MM.1S (cell line): ENCODE data around the gene NAA60.

Experiments
- DNase-seq: peaks from one replicate; pipeline ENCODE4 v3.0.0-alpha.2; 2015
- H2AFZ ChIP-seq: fragments of 300-600 bp; sonication (generic); 2 replicates; pipeline ENCODE4 v1.6.0; 2016; ENCODE audit warnings: antibody characterized with exemption, low read length
- H3F3A ChIP-seq: fragments of 300-600 bp; sonication (generic); 2 replicates; pipeline ENCODE4 v1.6.1; 2016; ENCODE audit warnings: mild to moderate bottlenecking, antibody characterized with exemption, low read length, moderate library complexity, mixed read lengths; ENCODE audit not compliant: insufficient read depth
- H3K27ac ChIP-seq: fragments of 300-600 bp; sonication (generic); 2 replicates; pipeline ENCODE4 v1.5.1; 2016; ENCODE audit warnings: mild to moderate bottlenecking, low read length
- H3K27me3 ChIP-seq: fragments of 300-600 bp; sonication (generic); replicated peaks from 2 replicates; pipeline ENCODE4 v1.6.0; 2016; ENCODE audit warnings: low read length; ENCODE audit not compliant: insufficient read depth
- H3K36me3 ChIP-seq: fragments of 300-600 bp; sonication (generic); replicated peaks from 2 replicates; pipeline ENCODE4 v1.6.1; 2016; ENCODE audit warnings: mild to moderate bottlenecking, low read length, mixed read lengths; ENCODE audit not compliant: insufficient read depth
- H3K4me1 ChIP-seq: fragments of 300-600 bp; sonication (generic); 2 replicates; pipeline ENCODE4 v1.6.1; 2016; ENCODE audit warnings: low read length, mixed read lengths
- H3K4me2 ChIP-seq: fragments of 300-600 bp; sonication (generic); 2 replicates; pipeline ENCODE4 v1.6.0; 2016; ENCODE audit warnings: low read depth, low read length
- H3K4me3 ChIP-seq: fragments of 300-600 bp; sonication (generic); 2 replicates; pipeline ENCODE4 v1.5.1; 2016; ENCODE audit warnings: low read length, mixed read lengths
- H3K79me2 ChIP-seq: fragments of 300-600 bp; sonication (generic); 2 replicates; pipeline ENCODE4 v1.6.1; 2016; ENCODE audit warnings: mixed run types, low read length, mixed read lengths
- H3K9ac ChIP-seq: fragments of 300-600 bp; sonication (generic); 2 replicates; pipeline ENCODE4 v1.6.1; 2016; ENCODE audit warnings: low read length, mixed read lengths
- H3K9me2 ChIP-seq: fragments of 300-600 bp; sonication (generic); replicated peaks from 2 replicates; pipeline ENCODE4 v1.6.1; 2016; ENCODE audit warnings: mild to moderate bottlenecking, low read length, mixed read lengths; ENCODE audit not compliant: insufficient read depth
- H3K9me3 ChIP-seq: fragments of 300-600 bp; sonication (generic); replicated peaks from 2 replicates; pipeline ENCODE4 v1.6.1; 2016; ENCODE audit warnings: mild to moderate bottlenecking, low read length, mixed read lengths; ENCODE audit not compliant: insufficient read depth
- H4K20me1 ChIP-seq: fragments of 300-600 bp; sonication (generic); 2 replicates; pipeline ENCODE4 v1.6.1; 2016; ENCODE audit warnings: mild to moderate bottlenecking, low read length, moderate library complexity, mixed read lengths; ENCODE audit not compliant: insufficient read depth
- EZH2 ChIP-seq: fragments of 300-600 bp; sonication (generic); optimal IDR thresholded peaks from 2 replicates; pipeline ENCODE3; 2017; ENCODE audit warnings: low read depth, mild to moderate bottlenecking, antibody characterized with exemption, low read length, mixed read lengths
- EZH2phosphoT487 ChIP-seq: fragments of 300-600 bp; sonication (generic); IDR thresholded peaks from 2 replicates; pipeline ENCODE4 v1.6.1; 2018; ENCODE audit warnings: antibody characterized with exemption, low read length
- TF ChIP-seq, protein P1 (sequence below): fragments of 300-600 bp; sonication (generic); IDR thresholded peaks from 2 replicates; pipeline ENCODE4 v1.5.1; 2016; ENCODE audit warnings: antibody characterized with exemption, low read length, mixed read lengths

Gene NAA60

DNA sequence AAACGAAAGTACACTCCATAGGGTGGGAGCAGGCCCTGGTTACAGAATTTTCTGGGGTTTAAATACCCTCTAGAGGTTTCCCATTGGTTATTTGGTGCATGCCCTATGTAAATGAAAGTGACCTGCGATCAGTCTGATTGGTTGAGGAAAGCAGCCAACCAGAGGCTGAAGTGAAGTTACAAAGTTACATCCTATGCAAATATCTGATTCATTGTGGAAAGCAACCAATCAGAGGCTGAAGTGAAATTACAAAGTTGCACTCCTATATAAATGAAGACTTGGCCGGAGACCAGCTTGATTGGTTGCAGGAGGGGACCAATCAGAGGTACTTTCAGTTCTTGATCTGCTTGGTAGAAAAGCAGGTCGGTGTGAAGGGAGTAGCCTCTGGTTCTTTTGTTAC is 24.4 kb downstream of the NAA60 start:
- H3K4me3 ChIP-seq, result no peak overlapping the region

DNA sequence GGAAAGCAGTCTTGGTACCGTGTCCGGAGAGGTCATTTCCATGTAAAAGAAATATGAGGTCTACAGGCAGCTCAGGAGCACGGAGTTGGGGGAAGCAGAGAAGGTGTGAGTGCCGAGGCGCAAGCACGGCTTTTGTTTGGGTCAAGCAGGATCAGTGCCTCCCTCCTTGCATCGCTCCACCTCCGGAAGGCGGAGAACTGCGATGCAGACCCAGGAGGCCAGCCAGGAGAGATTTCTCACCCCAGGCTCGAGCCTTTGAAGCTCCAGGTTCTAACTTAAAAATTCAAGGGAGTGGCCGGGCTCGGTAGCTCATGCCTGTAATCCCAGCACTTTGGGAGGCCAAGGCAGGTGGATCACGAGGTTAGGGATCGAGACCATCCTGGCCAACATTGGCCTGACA is 25.0 kb downstream of the NAA60 start:
- no peak overlapping the region for H3K27ac ChIP-seq
- H3K36me3 ChIP-seq, result no peaks in the 10 kb centered on the region
- TF ChIP-seq, protein P1, sequence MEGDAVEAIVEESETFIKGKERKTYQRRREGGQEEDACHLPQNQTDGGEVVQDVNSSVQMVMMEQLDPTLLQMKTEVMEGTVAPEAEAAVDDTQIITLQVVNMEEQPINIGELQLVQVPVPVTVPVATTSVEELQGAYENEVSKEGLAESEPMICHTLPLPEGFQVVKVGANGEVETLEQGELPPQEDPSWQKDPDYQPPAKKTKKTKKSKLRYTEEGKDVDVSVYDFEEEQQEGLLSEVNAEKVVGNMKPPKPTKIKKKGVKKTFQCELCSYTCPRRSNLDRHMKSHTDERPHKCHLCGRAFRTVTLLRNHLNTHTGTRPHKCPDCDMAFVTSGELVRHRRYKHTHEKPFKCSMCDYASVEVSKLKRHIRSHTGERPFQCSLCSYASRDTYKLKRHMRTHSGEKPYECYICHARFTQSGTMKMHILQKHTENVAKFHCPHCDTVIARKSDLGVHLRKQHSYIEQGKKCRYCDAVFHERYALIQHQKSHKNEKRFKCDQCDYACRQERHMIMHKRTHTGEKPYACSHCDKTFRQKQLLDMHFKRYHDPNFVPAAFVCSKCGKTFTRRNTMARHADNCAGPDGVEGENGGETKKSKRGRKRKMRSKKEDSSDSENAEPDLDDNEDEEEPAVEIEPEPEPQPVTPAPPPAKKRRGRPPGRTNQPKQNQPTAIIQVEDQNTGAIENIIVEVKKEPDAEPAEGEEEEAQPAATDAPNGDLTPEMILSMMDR, result no peak
- TF ChIP-seq EZH2, result no peak
- TF ChIP-seq EZH2phosphoT487, result no peak
- H2AFZ ChIP-seq, result no peak overlapping the region
- peaks cover 100% of the 10 kb centered on the region for H3K79me2 ChIP-seq
- no peaks in the 10 kb centered on the region for H3K9me2 ChIP-seq
- no peaks in the 10 kb centered on the region for H3K9me3 ChIP-seq
- no peaks in the 10 kb centered on the region for H3K4me1 ChIP-seq
- H4K20me1 ChIP-seq, result peaks cover 3% of the 10 kb centered on the region
- H3K27me3 ChIP-seq, result no peaks in the 10 kb centered on the region
- DNase-seq, result no peak
- no peaks in the 10 kb centered on the region for H3F3A ChIP-seq
- H3K9ac ChIP-seq, result no peak overlapping the region
- H3K4me2 ChIP-seq, result no peak overlapping the region
- H3K4me3 ChIP-seq, result no peak overlapping the region

More for the DNA sequence above, 24.4 kb downstream of the NAA60 start:
- Histone ChIP-seq H3K9me2 (no peaks in the 10 kb centered on the region), H3K4me1 (no peaks in the 10 kb centered on the region), H3K4me2 (no peak overlapping the region), H4K20me1 (peaks cover 3% of the 10 kb centered on the region), H2AFZ (no peak overlapping the region), H3K79me2 (peaks cover 100% of the 10 kb centered on the region), H3K9me3 (no peaks in the 10 kb centered on the region), H3K27me3 (no peaks in the 10 kb centered on the region), H3K27ac (no peak overlapping the region), H3K9ac (no peak overlapping the region), H3F3A (no peaks in the 10 kb centered on the region), H3K36me3 (no peaks in the 10 kb centered on the region)
- no peak for TF ChIP-seq EZH2
- TF ChIP-seq, protein P1, result no peak
- TF ChIP-seq EZH2phosphoT487, result no peak
- no peak for DNase-seq

DNA sequence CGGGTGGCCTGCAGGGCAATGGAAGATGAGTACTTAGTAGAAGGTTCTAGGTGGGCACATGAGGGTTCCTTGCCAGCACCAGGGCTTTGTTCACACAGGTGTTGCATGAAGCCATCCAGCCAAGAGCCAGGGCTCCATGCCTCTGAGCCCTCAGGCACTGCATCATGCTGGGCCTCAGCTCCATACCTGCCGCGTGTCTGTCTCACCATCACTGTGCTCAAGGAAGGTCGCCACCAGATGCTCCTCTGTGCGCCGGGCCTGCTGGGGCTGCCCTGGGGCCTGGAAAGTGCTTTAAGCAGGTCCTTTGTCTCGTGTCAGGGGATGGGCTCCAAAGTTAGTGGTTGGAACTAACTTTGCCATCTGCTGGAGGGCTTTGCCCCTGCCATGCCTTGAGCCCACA is 26.3 kb downstream of the NAA60 start:
- no peaks in the 10 kb centered on the region for H3K36me3 ChIP-seq
- no peak for DNase-seq
- H3K9me3 ChIP-seq, result no peaks in the 10 kb centered on the region
- no peaks in the 10 kb centered on the region for H3K4me1 ChIP-seq
- no peaks in the 10 kb centered on the region for H3F3A ChIP-seq
- TF ChIP-seq, protein P1, result no peak
- TF ChIP-seq EZH2phosphoT487, result no peak
- TF ChIP-seq EZH2, result no peak
- H3K27ac ChIP-seq, result no peak overlapping the region
- no peak overlapping the region for H2AFZ ChIP-seq
- H4K20me1 ChIP-seq, result peaks cover 3% of the 10 kb centered on the region
- H3K79me2 ChIP-seq, result peaks cover 100% of the 10 kb centered on the region
- H3K27me3 ChIP-seq, result no peaks in the 10 kb centered on the region
- H3K9ac ChIP-seq, result no peak overlapping the region
- H3K4me3 ChIP-seq, result no peak overlapping the region
- H3K4me2 ChIP-seq, result no peak overlapping the region
- H3K9me2 ChIP-seq, result no peaks in the 10 kb centered on the region
